GM06990 (cell line): ENCODE measurements around the gene SLC16A11.

Source experiments
- DNase-seq: peaks from one replicate; pipeline ENCODE4 v3.0.0-alpha.2; 2011; ENCODE audit not compliant: insufficient read length; ENCODE audit errors: extremely low read depth
- H3K27me3 ChIP-seq: replicated peaks from 2 replicates; pipeline ENCODE4 v1.6.0; 2011; ENCODE audit warnings: low read length; ENCODE audit not compliant: control insufficient read depth, insufficient read depth
- H3K36me3 ChIP-seq: 2 replicates; pipeline ENCODE4 v1.5.1; 2011; ENCODE audit warnings: low read length; ENCODE audit not compliant: control insufficient read depth, insufficient read depth
- H3K4me3 ChIP-seq: replicated peaks from 2 replicates; pipeline ENCODE4 v1.5.1; 2011; ENCODE audit warnings: low read depth, mild to moderate bottlenecking, control low read depth, low read length
- CTCF ChIP-seq: IDR thresholded peaks from 2 replicates; pipeline ENCODE4 v1.5.1; 2011; ENCODE audit warnings: low read length, control low read depth, mild to moderate bottlenecking, inconsistent platforms; ENCODE audit not compliant: insufficient read depth, poor library complexity, severe bottlenecking

Gene SLC16A11

GRCh38 chr17:7029096-7029495, 14.8 kb downstream of the SLC16A11 start:
- TF ChIP-seq CTCF: no peak
- no peak for DNase-seq
- no peak overlapping the region for H3K4me3 ChIP-seq
- H3K27me3 ChIP-seq: no peaks in the 10 kb centered on the region
- no peaks in the 10 kb centered on the region for H3K36me3 ChIP-seq

- Histone ChIP-seq H3K27me3 (no peaks in the 10 kb centered on the region), H3K4me3 (no peak overlapping the region), H3K36me3 (no peaks in the 10 kb centered on the region)
- TF ChIP-seq CTCF: no peak
- DNase-seq: no peak
Observed at GRCh38 chr17:7027335-7027734, 16.6 kb downstream of the SLC16A11 start.

- DNase-seq: no peak
- no peaks in the 10 kb centered on the region for H3K36me3 ChIP-seq
- TF ChIP-seq CTCF: no peak
Observed at GRCh38 chr17:7026471-7027115, 17.3 kb downstream of the SLC16A11 start.

GRCh38 chr17:7025245-7025644, 18.6 kb downstream of the SLC16A11 start:
- no peak for DNase-seq
- Histone ChIP-seq H3K36me3 (no peaks in the 10 kb centered on the region), H3K4me3 (no peak overlapping the region), H3K27me3 (no peaks in the 10 kb centered on the region)
- TF ChIP-seq CTCF: no peak

More at GRCh38 chr17:7026471-7027115, 17.3 kb downstream of the SLC16A11 start:
- no peaks in the 10 kb centered on the region for H3K27me3 ChIP-seq
- H3K4me3 ChIP-seq: no peak overlapping the region

- no peak for DNase-seq
- Histone ChIP-seq H3K27me3 (no peaks in the 10 kb centered on the region), H3K36me3 (no peaks in the 10 kb centered on the region), H3K4me3 (no peak overlapping the region)
- no peak for TF ChIP-seq CTCF
Observed at GRCh38 chr17:7024402-7024785, 19.5 kb downstream of the SLC16A11 start.
